HG03520 (cell line): ENCODE results near the gene SCML2.
"Not testable (repeated sequence)": the region's sequence is repeated elsewhere in the genome, so short reads cannot be mapped to it uniquely, and the experiment has no call there.

Experiments
- ATAC-seq: cut with Tn5 transposase; IDR thresholded peaks from one replicate; pipeline ENCODE4 v1.9.1; 2021; ENCODE audit warnings: mild to moderate bottlenecking, moderate library complexity; ENCODE audit not compliant: unreplicated experiment

SCML2 gene

DNA sequence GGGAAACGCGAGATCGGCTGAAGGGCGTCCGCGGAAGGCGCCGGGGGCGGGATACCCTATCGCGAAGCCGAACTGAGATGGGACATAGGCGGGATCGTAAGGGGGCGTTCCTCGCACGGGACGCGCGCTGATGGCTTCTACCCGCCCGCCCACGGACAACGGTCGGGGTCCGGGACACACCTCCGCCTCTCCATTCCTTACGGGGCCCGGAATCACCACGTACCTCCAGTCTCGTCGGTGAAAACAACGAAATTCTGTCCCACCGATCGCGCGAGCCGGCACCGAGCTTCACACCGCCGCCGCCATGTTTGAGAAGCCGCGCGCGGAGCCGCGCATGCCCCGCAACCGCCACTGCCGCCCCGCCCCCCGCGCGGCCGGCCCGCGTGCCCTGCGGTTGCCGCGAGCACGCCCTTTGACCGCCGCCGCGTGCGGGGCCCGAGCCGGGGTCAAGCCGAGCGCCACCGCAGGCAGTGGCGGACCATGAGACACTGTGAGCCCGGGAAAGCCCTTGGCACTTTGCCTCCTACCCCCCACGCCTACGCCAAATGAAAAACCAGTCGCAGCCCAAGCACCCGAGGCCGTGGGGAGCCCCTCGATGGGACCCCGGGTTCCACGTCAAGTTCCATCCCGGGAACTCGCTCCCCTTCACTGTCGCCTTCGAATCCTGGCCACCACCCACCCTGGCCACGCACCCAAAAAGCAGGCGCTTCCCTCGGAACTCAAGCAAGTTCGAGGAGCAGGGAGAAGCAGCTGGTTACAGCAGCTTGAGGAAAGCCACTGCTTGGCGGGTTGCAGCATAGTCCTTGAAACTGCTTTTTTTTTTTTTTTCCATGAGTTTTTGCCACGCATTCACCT lies at the start of gene SCML2:
TSS of gene SCML2 (minus strand) at position 320 of the 855 bp plus-strand sequence. CDS start 20,617 bp downstream, outside the sequence.
- no peak for ATAC-seq

DNA sequence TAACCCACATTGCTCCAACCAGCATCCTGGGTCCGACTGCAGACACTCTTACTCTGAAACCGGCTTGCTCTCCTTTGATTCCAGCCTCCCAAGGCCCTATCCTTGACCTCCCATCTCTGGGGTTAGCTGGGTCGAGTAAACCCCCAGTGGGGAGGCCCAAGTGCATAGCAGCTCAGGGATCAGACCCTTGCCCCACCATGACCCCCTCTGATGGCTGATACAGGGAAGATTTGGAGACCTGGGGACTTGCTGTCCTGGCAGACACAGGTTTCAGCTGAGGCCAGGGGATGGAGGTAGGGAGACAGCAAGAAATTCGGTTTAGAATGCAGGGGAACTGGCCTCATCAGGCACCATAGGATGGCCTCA lies 47.3 kb upstream of the SCML2 start:
- no peak for ATAC-seq

DNA sequence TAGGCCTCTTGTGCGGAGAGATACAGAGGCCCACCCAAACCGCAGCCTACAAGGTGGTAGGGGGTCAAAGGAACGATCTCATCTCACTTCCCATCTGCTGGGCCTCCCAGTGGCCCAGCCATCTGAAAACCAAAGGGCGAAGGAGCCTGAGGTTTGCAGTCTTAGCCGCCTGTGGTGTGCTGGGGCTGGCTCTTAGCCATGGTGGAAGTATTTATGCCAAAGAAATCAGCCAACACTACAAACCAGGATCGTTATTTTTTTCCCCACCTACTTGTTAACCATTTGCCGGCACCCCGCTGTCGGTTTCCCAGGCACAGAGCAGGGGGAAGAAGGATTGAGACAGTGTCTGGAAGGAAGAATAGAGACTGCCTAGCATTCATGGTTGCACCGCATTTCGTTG lies 40.0 kb upstream of the SCML2 start:
- no peak for ATAC-seq

DNA sequence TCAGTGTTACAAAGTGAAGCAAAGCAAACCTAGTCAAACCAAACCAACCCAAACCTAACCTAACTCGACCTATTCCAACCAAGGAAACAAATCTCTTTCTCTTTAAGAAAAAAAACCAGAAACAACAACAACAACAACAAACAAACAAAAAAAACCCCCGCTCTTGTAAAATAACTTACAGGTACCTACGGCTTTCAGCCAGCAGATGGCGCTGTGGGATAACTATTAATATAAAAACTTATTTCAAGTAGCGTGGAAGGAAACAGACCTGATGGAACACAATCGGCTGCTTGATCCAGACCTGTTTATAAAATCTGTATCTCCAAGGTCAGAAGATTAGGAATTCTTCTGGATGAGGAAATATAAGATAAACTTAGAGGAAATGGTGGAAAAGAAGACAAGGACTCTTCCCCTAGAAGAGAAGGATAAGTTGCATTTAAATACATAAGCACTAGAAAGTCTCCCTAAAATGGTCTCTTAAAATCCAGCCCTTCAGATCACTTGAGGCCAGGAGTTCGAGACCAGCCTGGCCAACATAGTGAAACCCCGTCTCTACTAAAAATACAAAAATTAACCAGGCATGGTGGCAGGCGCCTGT lies 36.6 kb upstream of the SCML2 start:
- ATAC-seq, result no peak

DNA sequence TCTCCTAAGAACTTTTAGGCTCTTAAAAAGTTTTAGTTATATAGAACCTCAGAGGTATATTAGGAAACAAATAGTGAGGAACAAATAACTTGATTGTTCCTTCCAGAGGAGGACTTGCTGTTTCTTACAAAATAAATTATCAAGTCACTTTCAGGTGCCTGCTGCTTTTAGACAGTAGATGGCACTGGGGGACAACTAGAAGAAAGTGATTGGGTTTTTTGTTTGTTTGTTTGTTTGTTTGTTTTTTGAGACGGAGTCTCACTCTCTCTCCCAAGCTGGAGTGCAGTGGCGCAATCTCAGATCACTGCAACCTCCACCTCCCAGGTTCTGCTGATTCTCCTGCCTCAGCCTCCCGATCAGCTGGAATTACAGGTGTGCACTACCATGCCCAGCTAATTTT lies 35.5 kb upstream of the SCML2 start:
- ATAC-seq, result no peak

DNA sequence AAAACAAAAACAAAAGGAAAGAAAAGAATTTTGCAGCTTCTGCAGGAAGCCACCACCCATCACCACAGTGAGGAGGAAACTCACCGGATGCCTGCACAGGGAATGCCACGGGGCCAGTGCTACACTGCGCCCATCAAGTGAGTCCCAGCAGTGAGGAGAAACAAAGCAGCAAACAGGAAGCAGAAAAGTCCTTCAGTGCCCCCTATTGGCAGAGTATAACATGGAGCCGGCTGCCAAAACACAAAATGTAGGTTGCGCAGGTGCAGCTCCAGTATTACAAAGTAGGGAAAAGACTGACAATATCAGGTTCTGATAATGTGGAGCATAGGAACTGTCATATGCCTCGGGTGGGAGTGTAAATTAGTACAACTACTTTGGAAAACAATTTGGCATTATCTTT lies 23.3 kb upstream of the SCML2 start:
- no peak for ATAC-seq

DNA sequence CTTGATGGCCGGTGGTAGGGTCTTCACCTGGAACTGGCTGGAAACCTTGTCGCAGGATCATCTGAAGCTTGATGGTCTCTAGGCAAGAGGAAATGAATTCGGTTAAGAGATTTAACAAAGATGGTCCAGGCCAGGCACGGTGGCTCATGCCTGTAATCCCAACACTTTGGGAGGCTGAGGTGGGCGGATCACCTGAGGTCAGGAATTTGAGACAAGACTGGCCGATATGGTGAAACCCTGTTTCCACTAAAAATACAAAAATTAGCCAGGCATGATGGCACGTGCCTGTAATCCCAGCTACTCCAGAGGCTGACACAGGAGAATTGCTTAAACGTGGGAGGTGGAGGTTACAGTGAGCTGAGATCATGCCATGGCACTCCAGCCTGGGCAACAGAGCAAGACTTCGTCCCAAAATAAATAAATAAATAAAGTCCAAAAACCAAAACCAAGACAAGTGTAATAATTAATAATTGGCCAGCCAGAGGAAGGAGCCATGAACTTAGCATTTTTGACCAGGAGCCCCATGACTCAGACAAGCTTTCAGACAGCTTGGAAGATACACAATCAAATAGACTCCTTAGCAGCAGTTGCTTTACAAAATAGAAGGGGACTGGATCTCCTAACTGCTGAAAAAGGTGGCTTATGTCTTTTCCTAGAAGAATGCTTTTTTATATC lies 20.8 kb upstream of the SCML2 start:
- ATAC-seq, result not testable (repeated sequence)

DNA sequence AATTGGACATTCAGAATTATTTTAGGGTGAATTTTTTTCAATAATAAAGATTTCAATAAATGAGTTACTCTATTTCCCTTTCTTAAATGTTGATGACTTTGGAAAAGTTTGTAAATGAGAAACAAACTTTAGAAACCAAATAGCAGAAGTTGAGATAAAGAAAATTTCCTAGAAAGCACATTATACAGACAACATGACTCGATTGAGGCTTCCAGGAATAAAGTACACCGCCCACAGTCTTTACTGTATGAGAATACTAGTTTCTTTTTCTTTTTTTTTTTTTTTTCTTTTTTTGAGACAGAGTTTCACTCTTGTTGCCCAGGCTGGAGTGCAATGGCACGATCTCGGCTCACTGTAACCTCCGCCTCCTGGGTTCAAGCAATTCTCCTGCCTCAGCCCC lies 14.6 kb upstream of the SCML2 start:
- not testable (repeated sequence) for ATAC-seq

DNA sequence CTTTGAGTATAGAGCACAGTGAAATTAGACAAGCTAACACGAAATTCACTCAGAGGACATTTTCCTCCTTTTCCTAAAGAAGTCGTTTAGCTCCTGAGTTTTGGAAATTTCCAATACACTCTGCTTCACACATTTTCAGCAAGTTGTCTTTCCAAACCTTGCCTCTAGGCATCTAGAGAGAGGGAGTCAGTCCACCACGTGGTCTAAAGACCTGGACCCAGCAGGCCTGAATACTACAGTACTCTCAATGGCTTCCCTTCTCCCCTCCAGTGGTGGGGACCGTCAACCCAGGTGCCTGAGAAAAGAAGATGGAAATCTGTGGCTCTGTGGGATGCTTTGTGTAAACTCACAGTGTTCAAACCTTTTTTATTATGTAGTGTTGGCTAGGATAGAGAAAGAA lies 13.9 kb upstream of the SCML2 start:
- ATAC-seq, result no peak

DNA sequence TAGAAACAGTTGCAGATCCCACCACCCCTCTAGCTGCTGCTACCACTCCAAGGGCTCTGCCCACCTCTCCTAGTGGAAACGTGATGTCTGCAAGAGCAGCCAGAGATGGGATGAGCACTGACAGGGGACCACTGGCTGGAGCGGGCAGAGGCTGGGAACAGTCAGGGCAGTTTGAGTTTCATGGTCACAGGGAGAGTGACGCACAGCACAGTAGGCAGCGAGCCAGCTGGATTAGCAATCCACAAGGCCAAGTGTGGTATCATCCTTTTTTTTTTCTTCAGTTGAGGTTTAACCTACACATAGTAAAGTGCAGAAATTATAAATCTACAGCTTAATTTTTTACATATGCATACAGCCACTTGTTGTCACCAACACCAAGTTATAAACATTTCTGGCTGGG lies 6.4 kb upstream of the SCML2 start:
- ATAC-seq, result no peak

DNA sequence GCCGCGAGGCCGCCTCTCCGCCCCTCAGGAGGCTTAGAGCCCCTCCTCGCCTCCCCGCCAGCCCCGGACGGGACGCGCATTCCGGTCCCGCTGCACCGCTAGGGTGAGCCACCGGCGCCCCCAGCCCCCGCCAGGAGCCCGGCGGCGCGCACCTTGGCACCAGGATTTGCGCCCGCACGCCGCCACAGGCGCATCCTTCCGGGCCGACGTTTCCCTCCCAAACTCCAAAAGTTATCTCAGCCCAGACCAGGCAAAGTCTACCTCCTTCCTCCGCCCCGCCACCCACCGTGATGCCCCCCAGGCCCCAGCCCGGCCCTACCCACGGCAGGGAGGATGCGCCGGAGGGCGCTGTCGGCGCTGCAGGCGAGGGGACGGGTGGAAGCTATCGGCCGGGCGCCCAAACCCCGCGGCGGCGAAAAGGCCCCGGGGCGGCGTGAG lies 538 bp downstream of the SCML2 start:
- no peak for ATAC-seq

DNA sequence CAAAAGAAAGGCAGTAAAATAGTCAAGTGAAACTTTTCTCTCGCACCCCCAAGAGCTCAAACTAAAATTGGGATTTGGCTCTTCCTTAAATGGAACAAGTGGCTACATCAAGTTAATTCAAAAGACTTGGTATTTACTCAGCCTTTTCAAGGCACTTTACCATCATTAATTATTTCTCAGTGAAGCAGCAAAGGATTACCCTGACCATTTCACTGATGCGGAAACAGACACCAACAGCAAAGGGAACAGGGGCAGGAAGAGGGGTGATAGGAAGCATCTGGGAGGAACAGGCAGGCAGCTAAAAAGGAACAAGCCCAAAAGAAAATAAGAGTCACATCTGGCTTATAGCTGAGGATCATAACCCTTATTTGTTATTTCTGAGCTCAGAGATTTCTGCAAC lies 2.7 kb downstream of the SCML2 start:
- no peak for ATAC-seq

DNA sequence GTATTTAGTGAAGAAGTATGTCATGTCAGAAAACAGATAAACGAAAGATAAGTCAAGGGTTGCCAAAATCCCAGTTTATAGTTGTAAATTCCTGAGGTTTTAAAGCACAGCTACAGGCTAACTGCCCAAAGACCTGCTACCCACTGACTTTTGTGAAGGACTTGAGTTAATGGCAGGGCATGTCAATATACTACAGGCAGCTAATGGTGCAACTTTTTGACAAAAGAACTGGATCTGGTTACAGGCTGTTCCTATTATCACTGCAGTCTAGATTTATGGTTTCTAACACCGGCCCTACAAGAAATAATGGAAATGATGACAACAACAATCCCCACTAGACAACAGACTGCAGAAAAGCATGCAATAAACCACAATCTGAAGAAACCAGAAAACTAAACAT lies 6.4 kb downstream of the SCML2 start:
- ATAC-seq, result no peak

DNA sequence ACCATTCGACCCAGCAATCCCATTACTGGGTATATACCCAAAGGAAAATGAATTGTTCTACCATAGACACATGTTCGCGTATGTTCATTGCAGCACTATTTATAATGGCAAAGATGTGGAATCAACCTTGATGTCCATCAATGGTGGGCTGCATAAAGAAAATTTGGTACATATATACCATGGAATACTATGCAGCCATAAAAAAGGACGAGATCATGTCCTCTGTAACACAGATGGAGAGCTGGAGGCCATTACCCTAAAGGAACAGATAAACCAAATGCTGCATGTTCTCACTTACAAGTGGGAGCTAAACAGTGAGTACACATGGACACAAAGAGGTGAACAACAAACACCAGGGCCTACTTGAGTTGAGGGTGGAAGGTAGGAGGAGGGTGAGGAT lies 45.1 kb downstream of the SCML2 start:
- no peak for ATAC-seq

DNA sequence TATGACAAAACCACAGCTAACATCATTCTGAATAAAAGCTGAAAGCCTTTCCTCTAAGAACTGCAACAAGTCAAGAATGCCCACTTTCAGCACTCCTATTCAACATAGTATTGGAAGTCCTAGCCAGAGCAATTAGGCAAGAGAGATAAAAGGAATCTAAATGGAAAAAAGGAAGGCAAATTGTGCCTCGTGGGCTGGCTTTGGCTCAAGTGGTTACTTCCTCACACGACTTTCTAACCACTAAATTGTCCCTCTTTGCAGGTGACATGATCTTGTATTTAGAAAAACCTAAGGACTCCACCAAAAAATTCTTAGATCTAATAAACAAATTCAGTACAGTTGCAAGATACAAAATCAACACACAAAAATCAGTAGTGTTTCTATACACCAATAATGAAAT lies 57.2 kb downstream of the SCML2 start:
- ATAC-seq, result no peak

DNA sequence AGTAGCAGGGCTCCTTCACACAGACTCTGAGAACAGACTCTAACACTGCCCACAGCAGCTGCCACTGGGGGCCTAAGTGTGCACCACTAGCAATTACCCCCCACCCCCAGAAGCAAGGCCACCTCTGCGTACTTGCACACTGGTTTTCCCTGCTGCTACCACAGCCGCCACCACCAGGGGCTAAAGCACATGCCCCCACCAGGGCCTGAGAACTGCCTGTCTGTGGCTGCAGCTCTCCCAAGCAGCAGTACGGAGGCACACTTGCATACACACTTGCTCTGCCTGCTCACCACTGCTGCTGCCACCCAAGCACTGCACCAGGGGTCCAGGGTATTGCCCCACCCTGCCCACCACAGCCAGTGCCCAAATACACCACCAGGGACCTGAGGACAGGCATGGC lies 59.6 kb downstream of the SCML2 start:
- ATAC-seq, result no peak

DNA sequence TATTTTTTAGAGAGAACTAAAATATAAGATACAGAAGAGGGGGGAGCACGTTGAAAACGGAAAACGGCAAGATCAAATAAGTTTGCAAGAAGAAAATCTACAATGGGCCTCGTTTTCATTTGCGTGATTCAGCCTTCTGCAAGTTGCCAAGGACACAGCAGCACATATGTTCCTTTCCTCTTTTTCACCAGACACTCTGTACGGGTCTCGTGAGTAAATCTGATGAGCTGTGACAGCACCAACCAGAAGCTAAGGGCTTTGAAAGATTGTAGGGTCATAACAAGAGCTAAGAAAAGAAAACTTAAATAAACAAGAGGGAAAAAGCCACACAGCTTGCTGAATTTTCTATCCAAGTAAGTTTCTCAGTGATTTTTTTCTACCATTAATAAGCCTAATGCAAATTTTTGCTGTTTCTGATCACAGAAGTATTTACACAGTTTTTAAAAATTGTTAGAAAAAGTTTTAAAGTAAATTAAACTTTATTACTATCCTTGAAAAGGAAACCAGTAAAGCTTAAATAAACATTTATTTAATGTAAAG lies 63.4 kb downstream of the SCML2 start:
- ATAC-seq, result no peak

DNA sequence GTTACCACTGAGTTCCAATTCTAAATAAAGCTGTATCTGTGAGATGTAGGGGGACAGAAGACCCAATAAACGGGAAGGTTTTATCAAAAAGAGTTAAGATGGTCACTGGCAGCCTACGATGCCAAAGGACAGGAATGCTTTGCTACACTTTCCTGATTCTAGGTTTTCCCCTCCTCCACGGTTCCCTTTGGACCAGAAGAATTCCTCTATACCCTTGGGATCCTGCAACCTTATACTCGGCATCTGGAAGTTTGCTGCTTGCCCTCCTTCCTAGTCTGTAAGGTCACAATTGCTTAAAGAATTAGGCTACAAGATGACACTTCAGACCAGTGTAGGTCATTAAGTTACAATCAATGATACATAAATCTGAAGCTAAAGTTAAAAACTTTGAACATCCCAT lies 64.3 kb downstream of the SCML2 start:
- ATAC-seq, result no peak

DNA sequence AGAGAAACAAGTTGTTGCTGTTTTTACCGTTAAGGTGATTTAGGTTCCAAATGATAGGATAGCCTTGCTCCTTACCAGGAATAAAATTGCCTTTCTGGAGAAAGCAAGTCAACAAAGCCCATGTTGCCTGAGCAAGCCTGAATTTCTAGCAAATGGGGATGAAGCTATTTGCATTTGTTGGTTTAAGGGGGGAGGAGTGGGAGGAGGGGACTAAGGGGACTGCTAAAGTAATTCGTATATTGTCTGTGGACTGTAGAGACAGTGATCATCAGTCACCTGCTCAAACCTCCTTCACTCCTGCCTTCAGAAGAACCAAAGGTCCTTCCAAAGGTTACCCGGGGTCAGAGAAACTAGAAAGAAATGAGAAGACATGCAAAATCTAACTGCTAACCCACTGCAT lies 65.8 kb downstream of the SCML2 start:
- no peak for ATAC-seq

DNA sequence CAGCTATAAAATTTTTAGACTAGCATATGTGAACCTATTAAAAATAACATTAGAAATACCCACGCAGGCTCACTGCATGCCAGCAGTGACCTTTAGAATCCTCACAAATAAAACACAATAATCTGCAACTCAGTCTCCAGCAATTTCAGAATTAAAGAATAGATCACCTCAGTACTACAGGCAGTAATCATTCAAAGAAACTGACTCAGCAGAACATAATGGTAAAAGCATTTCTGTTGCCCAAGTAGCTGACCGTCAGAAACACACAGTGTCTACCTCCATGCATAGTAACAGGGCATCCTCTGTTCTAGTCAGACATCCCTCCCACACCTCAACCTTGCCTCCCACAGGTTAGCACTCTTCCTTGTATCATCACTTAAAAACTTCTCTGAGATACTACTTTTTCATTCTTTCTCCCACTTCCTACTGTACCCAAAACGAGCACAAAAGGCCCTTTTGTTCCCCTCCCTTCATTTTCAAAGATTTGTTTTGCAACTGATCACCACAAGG lies 68.1 kb downstream of the SCML2 start:
- ATAC-seq, result no peak

DNA sequence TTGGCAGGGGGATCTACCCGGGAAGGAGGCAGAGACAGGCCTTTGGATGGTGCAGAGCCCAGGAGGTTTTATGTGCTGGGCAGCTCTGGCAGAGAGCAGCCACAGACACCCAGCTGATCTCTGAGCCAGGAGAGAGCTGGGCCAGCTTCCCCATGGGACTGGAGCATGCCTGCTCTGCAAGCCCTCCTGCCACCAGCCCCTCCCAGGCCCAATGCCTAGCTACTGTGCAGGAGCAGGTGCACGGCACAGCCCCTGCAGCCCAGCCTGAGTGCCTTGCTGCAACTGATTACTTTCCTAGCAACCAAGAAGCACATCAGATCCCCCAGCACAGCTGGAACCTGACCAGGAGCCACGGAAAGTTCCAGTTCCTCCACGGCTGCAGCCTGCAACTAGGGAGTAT lies 76.0 kb downstream of the SCML2 start:
- no peak for ATAC-seq

DNA sequence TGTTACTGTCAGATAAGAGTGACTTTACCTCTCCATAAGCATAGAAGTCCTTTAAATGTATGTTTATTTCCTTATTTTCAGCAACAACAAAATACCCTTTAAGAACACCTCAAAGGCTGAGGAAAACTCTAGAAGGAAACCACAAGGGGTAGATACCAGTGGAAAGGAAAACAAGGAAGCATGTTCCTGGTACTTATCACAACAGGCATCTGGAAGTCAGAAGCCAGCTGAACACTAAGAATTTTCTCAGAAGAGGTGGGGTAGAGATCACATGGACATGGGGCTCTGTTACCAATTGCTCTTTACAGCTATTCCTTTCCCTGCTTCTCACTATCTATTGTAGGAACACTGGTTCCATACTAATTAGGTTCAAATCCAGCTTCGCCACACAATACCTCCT lies 82.3 kb downstream of the SCML2 start:
- no peak for ATAC-seq
